ENCODE data around the gene ETFA.

ETFA gene

GRCh38 chr15:76192715-76193114, 118.6 kb downstream of the ETFA start:
- no peak for DNase-seq

GRCh38 chr15:76191539-76192244, 119.6 kb downstream of the ETFA start:
- DNase-seq: no peak

- peak; percentile 58 for DNase-seq
Measured at GRCh38 chr15:76190751-76191538, 120.3 kb downstream of the ETFA start.

GRCh38 chr15:76190070-76190564, 121.2 kb downstream of the ETFA start:
- DNase-seq: no peak

GRCh38 chr15:76189106-76189505, 122.2 kb downstream of the ETFA start:
- no peak for DNase-seq

GRCh38 chr15:76187163-76187562, 124.1 kb downstream of the ETFA start:
- no peak for DNase-seq

GRCh38 chr15:76185716-76186115, 125.6 kb downstream of the ETFA start:
- DNase-seq: no peak

GRCh38 chr15:76184650-76185035, 126.6 kb downstream of the ETFA start:
- no peak for DNase-seq

GRCh38 chr15:76183930-76184649, 127.2 kb downstream of the ETFA start:
- DNase-seq: no peak

- peak; percentile 2 for DNase-seq
Measured at GRCh38 chr15:76181705-76182107, 129.6 kb downstream of the ETFA start.

- DNase-seq: no peak
Measured at GRCh38 chr15:76180321-76180720, 130.9 kb downstream of the ETFA start.

- no peak for DNase-seq
Measured at GRCh38 chr15:76179023-76179422, 132.2 kb downstream of the ETFA start.

GRCh38 chr15:76178296-76179000, 132.8 kb downstream of the ETFA start:
- DNase-seq: no peak

GRCh38 chr15:76177491-76178040, 133.7 kb downstream of the ETFA start:
- DNase-seq: no peak

- DNase-seq: no peak
Measured at GRCh38 chr15:76176487-76177085, 134.7 kb downstream of the ETFA start.

GRCh38 chr15:76176059-76176458, 135.2 kb downstream of the ETFA start:
- DNase-seq: no peak

- no peak for DNase-seq
Measured at GRCh38 chr15:76175442-76175841, 135.8 kb downstream of the ETFA start.

- DNase-seq: no peak
Measured at GRCh38 chr15:76174654-76175053, 136.6 kb downstream of the ETFA start.

GRCh38 chr15:76173317-76173834, 137.9 kb downstream of the ETFA start:
- DNase-seq: no peak

- no peak for DNase-seq
Measured at GRCh38 chr15:76172782-76173181, 138.5 kb downstream of the ETFA start.

GRCh38 chr15:76169911-76170800, 141.1 kb downstream of the ETFA start:
- DNase-seq: no peak
